BJ (cell line): ENCODE measurements around the gene PPP1R13B. TPM values are rescaled to one million over a fixed set of nuclear protein-coding genes. Genes with fewer than 3 reads are reported as not detected.

Experiments used
- CTCF ChIA-PET: fragments of 350-600 bp; formaldehyde crosslinking; extraction: SDS; loops from one replicate; lab custom pipeline; 2021; ENCODE audit warnings: antibody characterized with exemption, inconsistent platforms; lab: Yijun Ruan, JAX
- POLR2A ChIA-PET: fragments of 300-600 bp; sonication (Branson Sonifier 250); formaldehyde crosslinking; extraction: SDS; loops from one replicate; lab custom pipeline; 2021; ENCODE audit warnings: antibody characterized with exemption; lab: Charles Lee
- DNase-seq: peaks from one replicate; pipeline ENCODE4 v3.0.0-alpha.2; 2011; ENCODE audit warnings: low read depth
- H3K27me3 ChIP-seq: 2 replicates; pipeline ENCODE4 v1.6.0; 2011; ENCODE audit warnings: low read length; ENCODE audit not compliant: control insufficient read depth, insufficient read depth
- H3K36me3 ChIP-seq: 2 replicates; pipeline ENCODE4 v1.5.1; 2011; ENCODE audit warnings: low read length; ENCODE audit not compliant: control insufficient read depth, insufficient read depth
- H3K4me3 ChIP-seq: 2 replicates; pipeline ENCODE4 v1.5.1; 2011; ENCODE audit warnings: low read depth, mild to moderate bottlenecking, control low read depth, low read length
- CTCF ChIP-seq: IDR thresholded peaks from 2 replicates; pipeline ENCODE4 v1.5.1; 2011; ENCODE audit warnings: low read depth, mild to moderate bottlenecking, control low read depth, inconsistent platforms, low read length, moderate library complexity; ENCODE audit not compliant: insufficient read depth
- polyA plus RNA-seq: library from polyadenylated mRNA; depleted of rRNA; stranded (reverse); fragments of >200 nt; gene quantifications from 2 replicates; pipeline ENCODE4 v1.2.3, GENCODE V29; 2011

The PPP1R13B gene
- polyA plus RNA-seq, 1 experiment, result 3.3 TPM

GRCh38 chr14:103887557-103888115, 40.3 kb upstream of the PPP1R13B start:
- peaks cover 4% of the 10 kb centered on the region; the same call in 1 of the 2 replicates for H3K27me3 ChIP-seq
- no peaks in the 10 kb centered on the region for H3K36me3 ChIP-seq
- ChIA-PET CTCF (no interaction called here), POLR2A (no interaction called here)
- H3K4me3 ChIP-seq, result no peak overlapping the region
- no peak for TF ChIP-seq CTCF
- DNase-seq, result no peak

GRCh38 chr14:103887170-103887501, 39.8 kb upstream of the PPP1R13B start:
- no peak overlapping the region for H3K4me3 ChIP-seq
- H3K27me3 ChIP-seq, result peaks cover 5% of the 10 kb centered on the region; the same call in 1 of the 2 replicates
- CTCF ChIA-PET, result no interaction called here
- POLR2A ChIA-PET, result no interaction called here
- no peak for TF ChIP-seq CTCF
- no peak for DNase-seq
- no peaks in the 10 kb centered on the region for H3K36me3 ChIP-seq

- ChIA-PET POLR2A (no interaction called here), CTCF (interaction anchor here (0.6 to 1.5 kb wide), 3 partner anchors 14 to 33 kb away, joined by 3 to 4 read pairs (median 3); no protein-coding TSS in a partner anchor)
- no peaks in the 10 kb centered on the region for H3K36me3 ChIP-seq
- H3K27me3 ChIP-seq, result peaks cover 5% of the 10 kb centered on the region; the same call in 1 of the 2 replicates
- TF ChIP-seq CTCF, result peak; percentile 31
- no peak overlapping the region for H3K4me3 ChIP-seq
- DNase-seq, result no peak
Observed at GRCh38 chr14:103886304-103887169, 39.2 kb upstream of the PPP1R13B start.

- Histone ChIP-seq H3K27me3 (peaks cover 6% of the 10 kb centered on the region; the same call in 1 of the 2 replicates), H3K36me3 (no peaks in the 10 kb centered on the region), H3K4me3 (no peak overlapping the region)
- DNase-seq, result no peak
- TF ChIP-seq CTCF, result no peak
- ChIA-PET POLR2A (no interaction called here), CTCF (interaction anchor here (0.6 to 1.5 kb wide), 2 partner anchors 21 to 74 kb away, joined by 3 read pairs; no protein-coding TSS in a partner anchor)
Observed at GRCh38 chr14:103885509-103885932, 38.1 kb upstream of the PPP1R13B start.

GRCh38 chr14:103884854-103885253, 37.5 kb upstream of the PPP1R13B start:
- ChIA-PET POLR2A (no interaction called here), CTCF (interaction anchor here (0.6 to 1.3 kb wide), 2 partner anchors 25 to 73 kb away, joined by 3 to 4 read pairs; no protein-coding TSS in a partner anchor)
- DNase-seq, result no peak
- no peak overlapping the region for H3K4me3 ChIP-seq
- no peaks in the 10 kb centered on the region for H3K36me3 ChIP-seq
- no peak for TF ChIP-seq CTCF
- peaks cover 6% of the 10 kb centered on the region; the same call in 1 of the 2 replicates for H3K27me3 ChIP-seq
